Measurements from ENCODE around the gene RALA. TPM values are rescaled to one million over a fixed set of nuclear protein-coding genes. Genes with fewer than 3 reads are reported as not detected.

RALA gene
- total RNA-seq, 1 donor from 2014 or later, result 28.6 TPM

DNA sequence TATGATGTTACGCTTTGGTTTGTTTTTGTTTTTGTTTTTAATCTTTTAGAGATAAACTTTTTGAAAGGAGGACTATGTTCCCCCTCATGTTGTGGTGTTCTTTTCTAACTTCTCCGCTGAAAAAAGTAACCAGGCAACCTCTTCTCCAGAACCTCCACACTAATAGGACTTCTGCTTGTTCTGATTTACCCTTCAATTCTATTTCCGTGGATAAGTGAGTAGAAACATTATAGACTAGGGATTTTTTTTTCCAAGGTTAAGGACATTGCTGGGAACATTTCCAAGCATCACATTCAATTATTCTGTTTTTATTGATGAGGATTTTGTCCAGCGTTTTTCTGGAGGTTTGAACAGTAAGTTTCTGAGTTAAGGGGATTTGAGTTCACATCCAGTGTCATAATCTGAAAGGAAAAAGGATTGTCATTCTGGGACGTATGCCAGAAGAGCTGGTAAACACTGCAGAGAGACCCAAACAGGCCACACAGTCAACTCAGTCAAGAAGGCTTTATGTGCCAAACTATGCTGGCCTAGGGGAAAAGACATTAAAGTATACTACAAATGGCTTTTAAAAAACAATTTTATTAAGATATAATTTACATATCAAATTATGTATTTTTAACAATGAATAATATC, 28.3 kb upstream of the RALA start:
- H3K27ac Mint-ChIP-seq, result peak overlapping the region; percentile 61
- peaks cover 5% of the 10 kb centered on the region for H3K4me1 Mint-ChIP-seq
- peaks cover 8% of the 10 kb centered on the region for H3K9me3 Mint-ChIP-seq
- no peaks in the 10 kb centered on the region for H3K36me3 Mint-ChIP-seq
- no peak for DNase-seq (ENCODE audit: low spot score in 2 of 2, unreplicated experiment in 2 of 2)
- no peaks in the 10 kb centered on the region for H3K27me3 Mint-ChIP-seq (ENCODE audit: low read depth)
- H3K4me3 Mint-ChIP-seq, result no peak overlapping the region
- TF ChIP-seq, protein P1, sequence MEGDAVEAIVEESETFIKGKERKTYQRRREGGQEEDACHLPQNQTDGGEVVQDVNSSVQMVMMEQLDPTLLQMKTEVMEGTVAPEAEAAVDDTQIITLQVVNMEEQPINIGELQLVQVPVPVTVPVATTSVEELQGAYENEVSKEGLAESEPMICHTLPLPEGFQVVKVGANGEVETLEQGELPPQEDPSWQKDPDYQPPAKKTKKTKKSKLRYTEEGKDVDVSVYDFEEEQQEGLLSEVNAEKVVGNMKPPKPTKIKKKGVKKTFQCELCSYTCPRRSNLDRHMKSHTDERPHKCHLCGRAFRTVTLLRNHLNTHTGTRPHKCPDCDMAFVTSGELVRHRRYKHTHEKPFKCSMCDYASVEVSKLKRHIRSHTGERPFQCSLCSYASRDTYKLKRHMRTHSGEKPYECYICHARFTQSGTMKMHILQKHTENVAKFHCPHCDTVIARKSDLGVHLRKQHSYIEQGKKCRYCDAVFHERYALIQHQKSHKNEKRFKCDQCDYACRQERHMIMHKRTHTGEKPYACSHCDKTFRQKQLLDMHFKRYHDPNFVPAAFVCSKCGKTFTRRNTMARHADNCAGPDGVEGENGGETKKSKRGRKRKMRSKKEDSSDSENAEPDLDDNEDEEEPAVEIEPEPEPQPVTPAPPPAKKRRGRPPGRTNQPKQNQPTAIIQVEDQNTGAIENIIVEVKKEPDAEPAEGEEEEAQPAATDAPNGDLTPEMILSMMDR (IDR thresholded peaks at IDR 0.05; ENCODE audit: unreplicated experiment), result no peak

DNA sequence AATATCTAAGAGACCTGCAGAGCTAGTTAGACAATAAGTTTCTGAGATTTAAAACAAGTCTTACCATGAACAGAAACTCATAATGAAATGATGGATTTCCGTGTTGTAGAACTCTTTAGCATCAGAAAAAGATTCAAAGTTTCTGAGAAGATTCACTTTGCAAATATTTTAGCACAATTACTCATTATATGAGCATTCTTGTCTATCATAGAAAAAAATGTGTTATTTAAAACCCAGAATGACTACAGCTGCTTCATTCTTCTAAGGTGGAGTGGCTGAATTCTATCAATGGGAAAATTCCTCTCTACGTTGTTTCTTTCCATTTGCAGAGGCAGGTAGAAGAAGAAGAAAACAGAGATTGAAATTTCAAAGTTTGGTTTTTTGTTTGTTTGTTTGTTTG, 21.0 kb upstream of the RALA start:
- Mint-ChIP-seq H3K27me3 (ENCODE audit: low read depth) (no peaks in the 10 kb centered on the region), H3K4me1 (no peaks in the 10 kb centered on the region), H3K9me3 (no peaks in the 10 kb centered on the region), H3K27ac (no peak overlapping the region), H3K4me3 (no peak overlapping the region), H3K36me3 (no peaks in the 10 kb centered on the region)
- TF ChIP-seq, protein P1 (IDR thresholded peaks at IDR 0.05; ENCODE audit: unreplicated experiment), result no peak
- no peak for DNase-seq (ENCODE audit: low spot score in 2 of 2, unreplicated experiment in 2 of 2)

DNA sequence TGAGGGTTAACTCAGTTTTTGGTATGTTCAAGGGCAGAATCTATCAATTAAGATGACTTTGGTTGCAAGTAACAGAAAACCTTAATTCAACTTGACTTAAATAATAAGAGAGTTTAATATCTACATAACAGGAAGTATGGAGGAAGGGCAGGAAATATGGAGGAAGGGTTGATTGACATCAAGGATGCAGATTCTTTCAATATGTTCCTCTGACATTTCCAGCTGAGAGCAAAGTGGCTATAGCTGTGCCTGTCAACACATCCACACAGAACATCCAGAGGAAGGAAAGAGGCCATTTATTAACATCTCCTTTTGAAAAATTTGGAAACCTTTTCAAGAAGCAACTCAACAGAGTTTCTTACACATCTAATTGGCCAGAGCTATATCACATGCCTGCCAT, 19.4 kb upstream of the RALA start:
- Mint-ChIP-seq H3K27me3 (ENCODE audit: low read depth) (no peaks in the 10 kb centered on the region), H3K27ac (no peak overlapping the region), H3K9me3 (no peaks in the 10 kb centered on the region), H3K4me1 (peaks cover 6% of the 10 kb centered on the region), H3K4me3 (no peak overlapping the region), H3K36me3 (no peaks in the 10 kb centered on the region)
- DNase-seq (ENCODE audit: low spot score in 2 of 2, unreplicated experiment in 2 of 2), result no peak
- TF ChIP-seq, protein P1 (IDR thresholded peaks at IDR 0.05; ENCODE audit: unreplicated experiment), result no peak

DNA sequence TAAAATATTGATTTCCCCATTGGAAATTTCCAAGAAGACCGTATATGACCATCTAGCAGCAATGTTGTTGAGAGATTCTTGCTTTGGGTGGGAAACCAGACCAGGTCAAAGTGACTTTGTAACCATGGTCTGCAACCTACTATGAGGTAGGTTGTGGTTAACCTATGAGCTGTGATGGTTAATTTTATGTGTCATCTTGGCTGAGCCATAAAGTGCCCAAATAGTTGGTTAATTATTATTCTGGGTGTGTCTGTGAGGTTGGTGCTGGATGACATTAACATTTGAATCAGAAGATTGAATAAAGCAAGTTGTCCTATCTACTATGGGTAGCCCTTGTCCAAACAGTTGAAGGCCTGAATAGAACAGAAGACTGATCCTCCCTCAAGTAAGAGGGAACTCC, 18.3 kb upstream of the RALA start:
- Mint-ChIP-seq H3K4me1 (peaks cover 15% of the 10 kb centered on the region), H3K27ac (no peak overlapping the region)
- DNase-seq (ENCODE audit: low spot score in 2 of 2, unreplicated experiment in 2 of 2), result no peak

DNA sequence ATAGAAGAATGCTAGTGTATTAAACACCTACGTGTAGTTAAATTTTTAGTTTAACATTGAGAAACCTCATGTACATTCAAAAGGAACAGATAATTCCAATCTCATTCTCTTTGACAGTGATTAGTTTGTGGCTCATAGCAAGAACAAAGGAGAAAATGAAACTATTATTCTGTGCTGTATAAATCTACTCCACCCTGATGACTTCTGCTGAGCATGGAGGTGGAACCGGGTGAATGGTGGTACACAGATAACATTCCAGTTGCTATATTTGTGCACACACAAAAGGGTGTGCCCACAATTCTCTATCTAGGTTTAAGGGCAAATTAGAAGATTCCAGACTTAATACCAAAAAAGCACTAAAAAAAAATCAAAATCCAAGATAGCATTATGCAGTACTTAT, 17.0 kb upstream of the RALA start:
- TF ChIP-seq, protein P1 (IDR thresholded peaks at IDR 0.05; ENCODE audit: unreplicated experiment), result no peak
- H3K4me1 Mint-ChIP-seq, result peaks cover 19% of the 10 kb centered on the region
- no peak overlapping the region for H3K4me3 Mint-ChIP-seq
- DNase-seq (ENCODE audit: low spot score in 2 of 2, unreplicated experiment in 2 of 2), result no peak
- H3K36me3 Mint-ChIP-seq, result no peaks in the 10 kb centered on the region
- no peaks in the 10 kb centered on the region for H3K9me3 Mint-ChIP-seq
- H3K27me3 Mint-ChIP-seq (ENCODE audit: low read depth), result peaks cover 1% of the 10 kb centered on the region
- H3K27ac Mint-ChIP-seq, result no peak overlapping the region

More for the DNA sequence above, 18.3 kb upstream of the RALA start:
- H3K36me3 Mint-ChIP-seq, result no peaks in the 10 kb centered on the region
- no peak overlapping the region for H3K4me3 Mint-ChIP-seq
- no peaks in the 10 kb centered on the region for H3K9me3 Mint-ChIP-seq
- TF ChIP-seq, protein P1 (IDR thresholded peaks at IDR 0.05; ENCODE audit: unreplicated experiment), result no peak
- H3K27me3 Mint-ChIP-seq (ENCODE audit: low read depth), result peaks cover 1% of the 10 kb centered on the region

DNA sequence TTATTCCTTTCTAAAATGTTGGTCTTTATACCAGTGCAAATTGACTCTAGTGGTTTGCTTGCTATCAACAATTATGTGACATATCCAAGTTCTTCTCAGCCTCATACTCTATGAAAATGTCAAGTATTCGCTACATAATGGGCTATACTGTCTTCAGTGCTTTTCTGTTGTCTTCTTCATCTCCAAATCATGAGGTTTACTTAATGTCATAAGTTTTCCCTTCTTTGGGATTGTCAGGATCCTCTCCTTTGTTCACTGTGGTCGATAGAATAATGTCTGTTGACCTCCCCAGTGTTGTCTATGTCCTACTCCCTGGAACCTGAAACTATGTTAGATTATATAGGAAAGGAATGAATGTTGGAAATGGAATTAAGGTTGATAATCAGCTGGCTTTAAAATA, 16.4 kb upstream of the RALA start:
- peaks cover 19% of the 10 kb centered on the region for H3K4me1 Mint-ChIP-seq
- no peak overlapping the region for H3K4me3 Mint-ChIP-seq
- no peaks in the 10 kb centered on the region for H3K36me3 Mint-ChIP-seq
- no peaks in the 10 kb centered on the region for H3K9me3 Mint-ChIP-seq
- peaks cover 1% of the 10 kb centered on the region for H3K27me3 Mint-ChIP-seq (ENCODE audit: low read depth)
- no peak for DNase-seq (ENCODE audit: low spot score in 2 of 2, unreplicated experiment in 2 of 2)
- TF ChIP-seq, protein P1 (IDR thresholded peaks at IDR 0.05; ENCODE audit: unreplicated experiment), result no peak
- no peak overlapping the region for H3K27ac Mint-ChIP-seq

Measured in mesothelial cell of epicardium (in vitro differentiated cells).